ENCODE results near the gene RBMS3. TPM values are rescaled to one million over a fixed set of nuclear protein-coding genes. Genes with fewer than 3 reads are reported as not detected.

RBMS3 gene
- total and polyA plus RNA-seq, 2 donors (not counting 1 experiment from before 2014, with no cell fraction given), result 26.9 to 68.4 TPM

DNA sequence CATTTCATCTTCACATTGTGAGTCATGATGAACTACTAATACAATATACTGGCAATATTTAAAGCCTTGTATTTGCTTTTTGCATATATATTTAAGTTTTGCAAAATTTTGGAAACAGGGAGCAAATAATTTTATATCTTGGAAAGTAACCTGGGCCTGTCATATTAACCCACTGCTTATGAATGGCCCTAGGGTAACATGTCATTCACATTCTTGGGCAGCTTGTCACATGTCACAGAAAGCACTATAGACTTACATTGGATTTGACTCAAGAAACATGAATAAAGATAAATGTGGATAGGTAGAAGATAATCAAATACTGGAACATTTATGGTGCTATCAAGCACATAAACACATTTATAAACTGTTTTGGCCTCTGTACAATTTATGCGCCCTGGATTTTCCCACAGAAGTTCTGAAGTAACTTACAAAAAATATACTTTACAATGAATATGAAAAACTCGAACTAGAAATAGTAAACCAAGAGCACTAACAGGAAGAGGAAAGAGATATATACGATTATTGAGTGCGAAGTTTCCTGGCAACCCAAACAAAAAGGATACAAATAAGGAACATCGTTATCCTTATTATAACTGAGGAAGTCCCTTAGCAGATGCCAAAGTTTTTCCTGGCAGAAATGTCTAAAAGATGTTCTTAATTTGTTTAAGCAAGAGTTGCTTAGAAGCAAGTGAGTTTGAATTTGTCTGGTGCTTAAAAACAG is 257.2 kb downstream of the RBMS3 start:
- H3K4me1 ChIP-seq (ENCODE audit: control insufficient read depth, extremely low read depth, insufficient read depth, low read length), result no peaks in the 10 kb centered on the region
- no peak overlapping the region for H3K4me3 ChIP-seq (replicated peaks in 1 of 4; ENCODE audit: control extremely low read depth in 1 of 4, insufficient read depth in 1 of 4, low read depth in 3 of 4, low read length in 4 of 4)
- no peaks in the 10 kb centered on the region for H4K20me1 ChIP-seq (ENCODE audit: control insufficient read depth, extremely low read depth, insufficient read depth, low read length)
- no peak for TF ChIP-seq EZH2 (IDR thresholded peaks at IDR 0.05; ENCODE audit: low read length, missing control alignments)
- TF ChIP-seq, protein P1, sequence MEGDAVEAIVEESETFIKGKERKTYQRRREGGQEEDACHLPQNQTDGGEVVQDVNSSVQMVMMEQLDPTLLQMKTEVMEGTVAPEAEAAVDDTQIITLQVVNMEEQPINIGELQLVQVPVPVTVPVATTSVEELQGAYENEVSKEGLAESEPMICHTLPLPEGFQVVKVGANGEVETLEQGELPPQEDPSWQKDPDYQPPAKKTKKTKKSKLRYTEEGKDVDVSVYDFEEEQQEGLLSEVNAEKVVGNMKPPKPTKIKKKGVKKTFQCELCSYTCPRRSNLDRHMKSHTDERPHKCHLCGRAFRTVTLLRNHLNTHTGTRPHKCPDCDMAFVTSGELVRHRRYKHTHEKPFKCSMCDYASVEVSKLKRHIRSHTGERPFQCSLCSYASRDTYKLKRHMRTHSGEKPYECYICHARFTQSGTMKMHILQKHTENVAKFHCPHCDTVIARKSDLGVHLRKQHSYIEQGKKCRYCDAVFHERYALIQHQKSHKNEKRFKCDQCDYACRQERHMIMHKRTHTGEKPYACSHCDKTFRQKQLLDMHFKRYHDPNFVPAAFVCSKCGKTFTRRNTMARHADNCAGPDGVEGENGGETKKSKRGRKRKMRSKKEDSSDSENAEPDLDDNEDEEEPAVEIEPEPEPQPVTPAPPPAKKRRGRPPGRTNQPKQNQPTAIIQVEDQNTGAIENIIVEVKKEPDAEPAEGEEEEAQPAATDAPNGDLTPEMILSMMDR (conservative IDR thresholded peaks at IDR 0.05 in 1 of 2, IDR thresholded peaks at IDR 0.05 in 1 of 2; ENCODE audit: low read depth in 1 of 2, low read length in 2 of 2), result no peak
- H3K4me2 ChIP-seq (ENCODE audit: extremely low read depth, insufficient read depth, low read length), result no peak overlapping the region
- H3K79me2 ChIP-seq (ENCODE audit: control insufficient read depth, insufficient read depth, low read length), result no peaks in the 10 kb centered on the region
- H3K9ac ChIP-seq (ENCODE audit: insufficient read depth, low read length), result no peak overlapping the region
- no peaks in the 10 kb centered on the region for H3K9me3 ChIP-seq (ENCODE audit: control insufficient read depth, insufficient read depth, low read depth, low read length)
- no peak overlapping the region for H2AFZ ChIP-seq (ENCODE audit: low read length)
- no peak overlapping the region for H3K27ac ChIP-seq (ENCODE audit: insufficient read depth, low read length)
- H3K27me3 ChIP-seq (ENCODE audit: control insufficient read depth, insufficient read depth, low read length), result no peaks in the 10 kb centered on the region
- DNase-seq (ENCODE audit: low read depth in 2 of 2), result no peak
- no peaks in the 10 kb centered on the region for H3K36me3 ChIP-seq (ENCODE audit: control insufficient read depth, insufficient read depth, low read length)

DNA sequence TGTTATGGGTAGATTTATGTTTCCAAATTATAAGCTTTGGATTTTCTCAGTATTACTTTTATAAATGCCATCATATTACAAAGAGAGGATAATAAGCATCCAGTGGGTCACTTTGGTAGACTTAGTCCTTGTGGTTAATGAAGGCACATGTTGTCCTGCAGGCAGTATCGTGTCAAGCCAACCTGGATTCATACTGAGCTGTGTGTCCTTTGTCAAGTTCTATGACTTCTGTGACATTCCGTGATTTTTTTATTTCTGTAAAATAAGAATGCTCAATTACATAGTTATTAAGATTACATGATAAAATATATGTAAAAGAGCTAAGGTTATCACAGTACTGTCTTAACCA is 257.7 kb downstream of the RBMS3 start:
- Histone ChIP-seq H3K27ac (ENCODE audit: insufficient read depth, low read length) (no peak overlapping the region), H3K79me2 (ENCODE audit: control insufficient read depth, insufficient read depth, low read length) (no peaks in the 10 kb centered on the region), H2AFZ (ENCODE audit: low read length) (no peak overlapping the region), H3K4me2 (ENCODE audit: extremely low read depth, insufficient read depth, low read length) (no peak overlapping the region), H3K4me1 (ENCODE audit: control insufficient read depth, extremely low read depth, insufficient read depth, low read length) (no peaks in the 10 kb centered on the region), H3K9ac (ENCODE audit: insufficient read depth, low read length) (no peak overlapping the region), H4K20me1 (ENCODE audit: control insufficient read depth, extremely low read depth, insufficient read depth, low read length) (no peaks in the 10 kb centered on the region), H3K9me3 (ENCODE audit: control insufficient read depth, insufficient read depth, low read depth, low read length) (no peaks in the 10 kb centered on the region), H3K27me3 (ENCODE audit: control insufficient read depth, insufficient read depth, low read length) (no peaks in the 10 kb centered on the region), H3K36me3 (ENCODE audit: control insufficient read depth, insufficient read depth, low read length) (no peaks in the 10 kb centered on the region), H3K4me3 (replicated peaks in 1 of 4; ENCODE audit: control extremely low read depth in 1 of 4, insufficient read depth in 1 of 4, low read depth in 3 of 4, low read length in 4 of 4) (no peak overlapping the region)
- TF ChIP-seq, protein P1 (conservative IDR thresholded peaks at IDR 0.05 in 1 of 2, IDR thresholded peaks at IDR 0.05 in 1 of 2; ENCODE audit: low read depth in 1 of 2, low read length in 2 of 2), result no peak
- no peak for TF ChIP-seq EZH2 (IDR thresholded peaks at IDR 0.05; ENCODE audit: low read length, missing control alignments)
- no peak for DNase-seq (ENCODE audit: low read depth in 2 of 2)

DNA sequence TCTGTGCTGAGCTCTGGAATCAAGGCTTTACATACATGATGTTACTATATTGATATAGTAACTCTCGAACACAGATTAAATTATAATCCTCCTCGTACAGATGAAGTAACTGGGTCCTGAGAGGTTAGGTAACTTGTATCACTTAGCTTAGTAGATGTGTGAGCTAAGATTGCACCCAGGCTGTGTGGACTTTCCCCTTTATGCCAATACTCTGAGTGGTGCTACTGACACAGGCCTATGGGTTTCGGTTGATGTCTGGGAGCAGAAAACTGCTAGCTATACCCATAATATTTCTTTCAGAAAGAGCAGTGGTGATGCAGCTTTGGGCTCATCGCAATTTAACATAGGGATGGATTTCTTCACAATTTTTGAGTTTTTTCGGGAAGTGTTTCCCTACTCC is 259.7 kb downstream of the RBMS3 start:
- DNase-seq (ENCODE audit: low read depth in 2 of 2), result no peak
- Histone ChIP-seq H3K36me3 (ENCODE audit: control insufficient read depth, insufficient read depth, low read length) (no peaks in the 10 kb centered on the region), H3K27me3 (ENCODE audit: control insufficient read depth, insufficient read depth, low read length) (no peaks in the 10 kb centered on the region), H3K4me3 (replicated peaks in 1 of 4; ENCODE audit: control extremely low read depth in 1 of 4, insufficient read depth in 1 of 4, low read depth in 3 of 4, low read length in 4 of 4) (no peak overlapping the region), H3K9me3 (ENCODE audit: control insufficient read depth, insufficient read depth, low read depth, low read length) (no peaks in the 10 kb centered on the region), H3K27ac (ENCODE audit: insufficient read depth, low read length) (no peak overlapping the region), H3K9ac (ENCODE audit: insufficient read depth, low read length) (no peak overlapping the region), H3K4me1 (ENCODE audit: control insufficient read depth, extremely low read depth, insufficient read depth, low read length) (no peaks in the 10 kb centered on the region), H2AFZ (ENCODE audit: low read length) (no peak overlapping the region), H3K4me2 (ENCODE audit: extremely low read depth, insufficient read depth, low read length) (no peak overlapping the region), H3K79me2 (ENCODE audit: control insufficient read depth, insufficient read depth, low read length) (no peaks in the 10 kb centered on the region), H4K20me1 (ENCODE audit: control insufficient read depth, extremely low read depth, insufficient read depth, low read length) (no peaks in the 10 kb centered on the region)
- TF ChIP-seq, protein P1 (conservative IDR thresholded peaks at IDR 0.05 in 1 of 2, IDR thresholded peaks at IDR 0.05 in 1 of 2; ENCODE audit: low read depth in 1 of 2, low read length in 2 of 2), result no peak
- no peak for TF ChIP-seq EZH2 (IDR thresholded peaks at IDR 0.05; ENCODE audit: low read length, missing control alignments)
